Uterus (tissue), 4 donors: ENCODE data around the gene CHID1. TPM values are rescaled to one million over a fixed set of nuclear protein-coding genes. Genes with fewer than 3 reads are reported as not detected.

Source experiments
- DNase-seq, 2 donors: peaks; one replicate each; pipeline ENCODE4 v3.0.0-alpha.2; 2019 to 2020
- H3K27ac ChIP-seq, 2 donors: fragments of 200-600 bp; sonication (generic); 1 replicate in 1 of 2; 2 replicates in 1 of 2; pipeline ENCODE4 v1.5.1; 2016 to 2018
- H3K27me3 ChIP-seq, 2 donors: fragments of 200-600 bp; sonication (generic); one replicate each; pipeline ENCODE4 v1.5.1; 2018 to 2019; ENCODE audit warnings: control low read depth in 1 of 2
- H3K36me3 ChIP-seq, 2 donors: fragments of 200-600 bp; sonication (generic); one replicate each; pipeline ENCODE4 v1.5.1; 2019; ENCODE audit warnings: control low read depth in 1 of 2
- H3K4me1 ChIP-seq, 2 donors: fragments of 200-600 bp; sonication (generic); one replicate each; pipeline ENCODE4 v1.5.1; 2018 to 2019; ENCODE audit warnings: control low read depth in 1 of 2
- H3K4me3 ChIP-seq, 2 donors: fragments of 200-600 bp; sonication (generic); 1 replicate in 1 of 2; 2 replicates in 1 of 2; pipeline ENCODE4 v1.5.1; 2018 to 2019; ENCODE audit warnings: mild to moderate bottlenecking in 1 of 2
- H3K9me3 ChIP-seq, 2 donors: fragments of 200-600 bp; sonication (generic); one replicate each; pipeline ENCODE4 v1.5.1; 2019; ENCODE audit warnings: control low read depth in 1 of 2
- CTCF ChIP-seq, 4 experiments: fragments of 200-600 bp in 2 of 4; fragments of 450-650 bp in 2 of 4; sonication (generic) in 2 of 4; IDR thresholded peaks; one replicate each; pipeline ENCODE4 v1.5.1; 2016 to 2019; ENCODE audit warnings: antibody characterized with exemption in 4 of 4, mild to moderate bottlenecking in 2 of 4, moderate library complexity in 1 of 4
- POLR2A ChIP-seq, 2 donors: fragments of 450-650 bp; IDR thresholded peaks; one replicate each; pipeline ENCODE4 v1.6.1; 2016; ENCODE audit warnings: antibody characterized with exemption in 2 of 2, mild to moderate bottlenecking in 1 of 2, moderate library complexity in 1 of 2
- intact Hi-C: fragments of 100-400 bp; cut with DNase I; formaldehyde crosslinking; loops from one replicate; pipeline ENCODE4 v1.15.1; 2023; ENCODE audit warnings: low total_unique reads
- total RNA-seq, 4 donors: library from RNA; depleted of rRNA in 3 of 4; stranded (reverse); fragments of >200 nt in 3 of 4; gene quantifications; one replicate each; pipeline versions ENCODE4 v1.1.0 to v1.2.4, GENCODE V29; 2014 to 2023
- donor health status: DM: yes; HTN: yes; CAD: no.

The CHID1 gene
- total RNA-seq, 4 donors from 2014 or later: 20.3 to 57.9 (median 48.4) TPM

- Histone ChIP-seq H3K27ac (no peak overlapping the region), H3K4me1 (no peaks in the 10 kb centered on the region), H3K27me3 (no peaks in the 10 kb centered on the region), H3K4me3 (no peak overlapping the region), H3K9me3 (no peaks in the 10 kb centered on the region), H3K36me3 (no peaks in the 10 kb centered on the region)
- no peak for DNase-seq
- intact Hi-C loops: no loop called here
- TF ChIP-seq CTCF (IDR thresholded peaks at IDR 0.05): no peak
- TF ChIP-seq POLR2A (IDR thresholded peaks at IDR 0.05): no peak
Observed at GRCh38 chr11:889257-889656, 21.4 kb downstream of the CHID1 start.

- Histone ChIP-seq H3K4me1 (no peaks in the 10 kb centered on the region), H3K36me3 (no peaks in the 10 kb centered on the region), H3K27ac (no peak overlapping the region), H3K4me3 (no peak overlapping the region), H3K9me3 (no peaks in the 10 kb centered on the region), H3K27me3 (no peaks in the 10 kb centered on the region)
- TF ChIP-seq CTCF (IDR thresholded peaks at IDR 0.05) (no peak), POLR2A (IDR thresholded peaks at IDR 0.05) (no peak)
- intact Hi-C loops: no loop called here
- DNase-seq: no peak
Observed at GRCh38 chr11:888310-889212, 22.0 kb downstream of the CHID1 start.

- no peak overlapping the region for H3K27ac ChIP-seq
- TF ChIP-seq CTCF (IDR thresholded peaks at IDR 0.05): no peak
- TF ChIP-seq POLR2A (IDR thresholded peaks at IDR 0.05): no peak
- H3K4me1 ChIP-seq: no peaks in the 10 kb centered on the region
- H3K9me3 ChIP-seq: no peaks in the 10 kb centered on the region
- no peak overlapping the region for H3K4me3 ChIP-seq
- no peaks in the 10 kb centered on the region for H3K36me3 ChIP-seq
- no peak for DNase-seq
- H3K27me3 ChIP-seq: no peaks in the 10 kb centered on the region
- intact Hi-C loops: no loop called here
Observed at GRCh38 chr11:887589-887988, 23.0 kb downstream of the CHID1 start.

GRCh38 chr11:886568-886967 is 24.0 kb downstream of the CHID1 start:
- no peaks in the 10 kb centered on the region for H3K27me3 ChIP-seq
- no peak for DNase-seq
- no peaks in the 10 kb centered on the region for H3K36me3 ChIP-seq
- H3K4me3 ChIP-seq: no peak overlapping the region
- intact Hi-C loops: no loop called here
- H3K27ac ChIP-seq: no peak overlapping the region
- TF ChIP-seq CTCF (IDR thresholded peaks at IDR 0.05): no peak
- no peak for TF ChIP-seq POLR2A (IDR thresholded peaks at IDR 0.05)
- H3K4me1 ChIP-seq: no peaks in the 10 kb centered on the region
- H3K9me3 ChIP-seq: no peaks in the 10 kb centered on the region

- H3K27me3 ChIP-seq: no peaks in the 10 kb centered on the region
- H3K4me1 ChIP-seq: no peaks in the 10 kb centered on the region
- DNase-seq: no peak
- no peak overlapping the region for H3K4me3 ChIP-seq
- no peaks in the 10 kb centered on the region for H3K36me3 ChIP-seq
- no peaks in the 10 kb centered on the region for H3K9me3 ChIP-seq
- TF ChIP-seq CTCF (IDR thresholded peaks at IDR 0.05) (no peak), POLR2A (IDR thresholded peaks at IDR 0.05) (no peak)
- intact Hi-C loops: no loop called here
- H3K27ac ChIP-seq: no peak overlapping the region
Observed at GRCh38 chr11:884578-885070, 26.0 kb downstream of the CHID1 start.
